Activated CD4-positive, alpha-beta T cell treated with anti-CD3 and anti-CD28 coated beads, Interleukin-2, amount 50 U/mL, for 4 hours (primary cell): ENCODE data around the gene HOPX.
"Not testable (repeated sequence)": the region's sequence is repeated elsewhere in the genome, so short reads cannot be mapped to it uniquely, and the experiment has no call there.

Experiments used
- DNase-seq, 2 experiments: peaks; one replicate each; pipeline ENCODE4 v3.0.0-alpha.2; 2020

Gene HOPX

GRCh38 chr4:56686537-56687231 lies 5.6 kb upstream of the HOPX start:
- no peak for DNase-seq

GRCh38 chr4:56684320-56685050 lies 3.4 kb upstream of the HOPX start:
- DNase-seq, result no peak

- DNase-seq, result no peak
Observed at GRCh38 chr4:56683455-56683854, 2.4 kb upstream of the HOPX start.

GRCh38 chr4:56681853-56682525 lies 893 bp upstream of the HOPX start:
- no peak for DNase-seq

GRCh38 chr4:56680266-56680665 lies 830 bp downstream of the HOPX start:
- no peak for DNase-seq

GRCh38 chr4:56677711-56678110 lies 3.4 kb downstream of the HOPX start:
- DNase-seq, result no peak

GRCh38 chr4:56674984-56675383 lies 6.1 kb downstream of the HOPX start:
- DNase-seq, result no peak

GRCh38 chr4:56671860-56672259 lies 9.2 kb downstream of the HOPX start:
- DNase-seq, result no peak

- DNase-seq, result no peak
Observed at GRCh38 chr4:56671373-56671772, 9.7 kb downstream of the HOPX start.

- DNase-seq, result no peak
Observed at GRCh38 chr4:56668267-56668666, 12.8 kb downstream of the HOPX start.

GRCh38 chr4:56667396-56667795 lies 13.7 kb downstream of the HOPX start:
- not testable (repeated sequence) for DNase-seq

- no peak for DNase-seq
Observed at GRCh38 chr4:56666279-56666678, 14.8 kb downstream of the HOPX start.

- DNase-seq, result no peak
Observed at GRCh38 chr4:56665781-56666180, 15.3 kb downstream of the HOPX start.

GRCh38 chr4:56662782-56663468 lies 18.2 kb downstream of the HOPX start:
- no peak for DNase-seq

GRCh38 chr4:56659946-56660345 lies 21.1 kb downstream of the HOPX start:
- no peak for DNase-seq

GRCh38 chr4:56658528-56658927 lies 22.6 kb downstream of the HOPX start:
- no peak for DNase-seq

- DNase-seq, result no peak
Observed at GRCh38 chr4:56657818-56658217, 23.3 kb downstream of the HOPX start.

GRCh38 chr4:56657128-56657527 lies 24.0 kb downstream of the HOPX start:
- DNase-seq, result no peak

GRCh38 chr4:56656346-56656643 lies 24.8 kb downstream of the HOPX start:
- DNase-seq, result peak in 1 of 2 experiments; percentile 16

GRCh38 chr4:56655627-56656345 lies 25.3 kb downstream of the HOPX start:
- DNase-seq, result peak in 1 of 2 experiments; percentile 4

- no peak for DNase-seq
Observed at GRCh38 chr4:56655209-56655626, 25.9 kb downstream of the HOPX start.

- DNase-seq, result no peak
Observed at GRCh38 chr4:56654238-56654632, 26.9 kb downstream of the HOPX start.
